NCI-H748 (cell line): ENCODE measurements around the gene CHD1.

Experiments
- DNase-seq: peaks from one replicate; lab custom pipeline; 2025; ENCODE audit not compliant: unreplicated experiment; lab: John Stamatoyannopoulos, UW

Gene CHD1

GRCh38 chr5:98936948-98937715 is 8.3 kb upstream of the CHD1 start:
- DNase-seq: no peak

GRCh38 chr5:98935206-98935605 is 6.4 kb upstream of the CHD1 start:
- no peak for DNase-seq

- DNase-seq: no peak
Observed at GRCh38 chr5:98934546-98934945, 5.7 kb upstream of the CHD1 start.

- no peak for DNase-seq
Observed at GRCh38 chr5:98933445-98934072, 4.8 kb upstream of the CHD1 start.

- no peak for DNase-seq
Observed at GRCh38 chr5:98930972-98931762, 2.4 kb upstream of the CHD1 start.

GRCh38 chr5:98929710-98930298 is 997 bp upstream of the CHD1 start:
- peak; percentile 33 for DNase-seq

GRCh38 chr5:98927989-98928872 is 576 bp downstream of the CHD1 start:
- DNase-seq: peak; percentile 78

- DNase-seq: peak; percentile 59
Observed at GRCh38 chr5:98927242-98927988, 1.4 kb downstream of the CHD1 start.

- no peak for DNase-seq
Observed at GRCh38 chr5:98923966-98924365, 4.8 kb downstream of the CHD1 start.

GRCh38 chr5:98921947-98922505 is 6.8 kb downstream of the CHD1 start:
- no peak for DNase-seq

- DNase-seq: no peak
Observed at GRCh38 chr5:98917433-98917832, 11.4 kb downstream of the CHD1 start.

- DNase-seq: no peak
Observed at GRCh38 chr5:98916540-98916939, 12.3 kb downstream of the CHD1 start.

GRCh38 chr5:98913911-98914310 is 14.9 kb downstream of the CHD1 start:
- DNase-seq: no peak

- DNase-seq: peak; percentile 87
Observed at GRCh38 chr5:98911280-98912040, 17.3 kb downstream of the CHD1 start.

GRCh38 chr5:98909363-98909762 is 19.4 kb downstream of the CHD1 start:
- DNase-seq: no peak

- no peak for DNase-seq
Observed at GRCh38 chr5:98907951-98908350, 20.9 kb downstream of the CHD1 start.

- no peak for DNase-seq
Observed at GRCh38 chr5:98906756-98907355, 22.0 kb downstream of the CHD1 start.
